ENCODE results near the gene CSTB.

- TF ChIP-seq, protein P1, sequence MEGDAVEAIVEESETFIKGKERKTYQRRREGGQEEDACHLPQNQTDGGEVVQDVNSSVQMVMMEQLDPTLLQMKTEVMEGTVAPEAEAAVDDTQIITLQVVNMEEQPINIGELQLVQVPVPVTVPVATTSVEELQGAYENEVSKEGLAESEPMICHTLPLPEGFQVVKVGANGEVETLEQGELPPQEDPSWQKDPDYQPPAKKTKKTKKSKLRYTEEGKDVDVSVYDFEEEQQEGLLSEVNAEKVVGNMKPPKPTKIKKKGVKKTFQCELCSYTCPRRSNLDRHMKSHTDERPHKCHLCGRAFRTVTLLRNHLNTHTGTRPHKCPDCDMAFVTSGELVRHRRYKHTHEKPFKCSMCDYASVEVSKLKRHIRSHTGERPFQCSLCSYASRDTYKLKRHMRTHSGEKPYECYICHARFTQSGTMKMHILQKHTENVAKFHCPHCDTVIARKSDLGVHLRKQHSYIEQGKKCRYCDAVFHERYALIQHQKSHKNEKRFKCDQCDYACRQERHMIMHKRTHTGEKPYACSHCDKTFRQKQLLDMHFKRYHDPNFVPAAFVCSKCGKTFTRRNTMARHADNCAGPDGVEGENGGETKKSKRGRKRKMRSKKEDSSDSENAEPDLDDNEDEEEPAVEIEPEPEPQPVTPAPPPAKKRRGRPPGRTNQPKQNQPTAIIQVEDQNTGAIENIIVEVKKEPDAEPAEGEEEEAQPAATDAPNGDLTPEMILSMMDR (IDR thresholded peaks at IDR 0.05; ENCODE audit: low read length): no peak
- no peak for TF ChIP-seq EZH2 (optimal IDR thresholded peaks at IDR 0.05; ENCODE audit: low read depth, low read length)
- no peak for TF ChIP-seq EZH2phosphoT487 (IDR thresholded peaks at IDR 0.05; ENCODE audit: low read length)
Measured at GRCh38 chr21:43812957-43813655, 37.0 kb upstream of the CSTB start.

All from MM.1S (cell line).